Gastroesophageal sphincter (tissue), 4 donors: ENCODE results near the gene HBS1L. TPM values are rescaled to one million over a fixed set of nuclear protein-coding genes. Genes with fewer than 3 reads are reported as not detected.

Source experiments
- ATAC-seq: fragments of 150-250 bp; one replicate; pipeline ENCODE4 v1.9.1; 2016; ENCODE audit warnings: mild to moderate bottlenecking, moderate library complexity
- H3K27ac ChIP-seq, 4 donors: fragments of 200-600 bp; sonication (generic) in 3 of 4; 1 replicate in 3 of 4; 2 replicates in 1 of 4; pipeline ENCODE4 v1.5.1; 2016 to 2019
- H3K27me3 ChIP-seq: fragments of 200-600 bp; sonication (generic); one replicate; pipeline ENCODE4 v1.5.1; 2019
- H3K36me3 ChIP-seq, 2 donors: fragments of 200-600 bp; sonication (generic); one replicate each; pipeline ENCODE4 v1.5.1; 2019; ENCODE audit warnings: control low read depth in 1 of 2
- H3K4me1 ChIP-seq, 3 donors: fragments of 200-600 bp; sonication (generic); 1 replicate in 2 of 3; 2 replicates in 1 of 3; pipeline ENCODE4 v1.5.1; 2016 to 2019; ENCODE audit warnings: control low read depth in 2 of 3
- H3K4me3 ChIP-seq, 2 donors: fragments of 200-600 bp; sonication (generic); one replicate each; pipeline ENCODE4 v1.5.1; 2019; ENCODE audit warnings: mild to moderate bottlenecking in 1 of 2, moderate library complexity in 1 of 2
- H3K9me3 ChIP-seq, 3 donors: fragments of 200-600 bp; sonication (generic); one replicate each; pipeline ENCODE4 v1.5.1; 2017 to 2019; ENCODE audit warnings: control low read depth in 2 of 3
- CTCF ChIP-seq, 4 experiments: fragments of 200-600 bp in 2 of 4; fragments of 450-650 bp in 2 of 4; sonication (generic) in 1 of 4; IDR thresholded peaks; one replicate each; pipeline ENCODE4 v1.5.1; 2017 to 2019; ENCODE audit warnings: antibody characterized with exemption in 4 of 4, mild to moderate bottlenecking in 2 of 4, moderate library complexity in 2 of 4
- EP300 ChIP-seq: sonication (generic); formaldehyde crosslinking; IDR thresholded peaks from one replicate; pipeline ENCODE4 v1.6.1; 2017; ENCODE audit warnings: antibody characterized with exemption, mild to moderate bottlenecking
- POLR2A ChIP-seq, 2 donors: fragments of 450-650 bp; IDR thresholded peaks; one replicate each; pipeline ENCODE4 v1.6.1; 2017; ENCODE audit warnings: antibody characterized with exemption in 2 of 2, mild to moderate bottlenecking in 2 of 2, moderate library complexity in 1 of 2
- POLR2AphosphoS5 ChIP-seq: sonication (generic); formaldehyde crosslinking; IDR thresholded peaks from one replicate; pipeline ENCODE4 v1.6.1; 2017; ENCODE audit warnings: antibody characterized with exemption
- WGBS, 2 donors: methylation state at CpG; one replicate each; pipeline ENCODE4 v1.1.5; 2018; ENCODE audit warnings: low coverage in 1 of 2; 5-methylcytosine and 5-hydroxymethylcytosine counted together
- total RNA-seq, 4 donors: library from RNA; depleted of rRNA; stranded (reverse); fragments of >200 nt; gene quantifications; one replicate each; pipeline ENCODE4 v1.1.0, GENCODE V29; 2016

HBS1L gene
- total RNA-seq, 4 donors from 2014 or later: 56.5 to 159 (median 67.6) TPM

- Histone ChIP-seq H3K4me3 (no peak overlapping the region), H3K36me3 (no peaks in the 10 kb centered on the region), H3K9me3 (no peaks in the 10 kb centered on the region), H3K27ac (no peak overlapping the region), H3K27me3 (no peaks in the 10 kb centered on the region), H3K4me1 (no peaks in the 10 kb centered on the region)
- ATAC-seq: no peak
- 60 to 96% methylated on average over 5 to 6 of the region's 13 CpGs for WGBS, 2 donors
- TF ChIP-seq CTCF (IDR thresholded peaks at IDR 0.05): no peak
- no peak for TF ChIP-seq POLR2A (IDR thresholded peaks at IDR 0.05)
- TF ChIP-seq POLR2AphosphoS5: no peak
- no peak for TF ChIP-seq EP300
Observed at GRCh38 chr6:134951494-134952263, 102.9 kb downstream of the HBS1L start.

- no peak for TF ChIP-seq CTCF (IDR thresholded peaks at IDR 0.05)
- no peak for TF ChIP-seq POLR2A (IDR thresholded peaks at IDR 0.05)
- no peak for TF ChIP-seq POLR2AphosphoS5
- no peak for TF ChIP-seq EP300
- ATAC-seq: no peak
- no peaks in the 10 kb centered on the region for H3K4me1 ChIP-seq
- no peak overlapping the region for H3K4me3 ChIP-seq
- H3K36me3 ChIP-seq: no peaks in the 10 kb centered on the region
- no peak overlapping the region for H3K27ac ChIP-seq
- WGBS, 2 donors: 50% methylated on average over 2 of the region's 2 CpGs; no CpG with 5 or more reads in 1 of the 2 donors
- no peaks in the 10 kb centered on the region for H3K9me3 ChIP-seq
- no peaks in the 10 kb centered on the region for H3K27me3 ChIP-seq
Observed at GRCh38 chr6:134950482-134950881, 104.1 kb downstream of the HBS1L start.

- Histone ChIP-seq H3K27me3 (no peaks in the 10 kb centered on the region), H3K4me3 (no peak within 1 kb of the TSS), H3K9me3 (no peaks in the 10 kb centered on the region), H3K27ac (no peak within 1 kb of the TSS), H3K4me1 (no peaks in the 10 kb centered on the region), H3K36me3 (no peaks in the 10 kb centered on the region)
- TF ChIP-seq EP300 (no peak), POLR2A (IDR thresholded peaks at IDR 0.05) (no peak), CTCF (IDR thresholded peaks at IDR 0.05) (no peak), POLR2AphosphoS5 (no peak)
- 71 to 80% methylated on average over 3 to 4 of the region's 4 CpGs for WGBS, 2 donors
- no peak for ATAC-seq
Observed at GRCh38 chr6:134949927-134950326, 104.7 kb downstream of the HBS1L start, which contains the start of gene ALDH8A1. Gene ALDH8A1, minus strand, starts transcription at chr6:134950101. Its CDS starts 48 bp downstream, at chr6:134950053.

GRCh38 chr6:134948691-134949090 is 105.9 kb downstream of the HBS1L start:
- Histone ChIP-seq H3K4me3 (no peak overlapping the region), H3K27me3 (no peaks in the 10 kb centered on the region), H3K27ac (no peak overlapping the region), H3K36me3 (no peaks in the 10 kb centered on the region), H3K9me3 (no peaks in the 10 kb centered on the region), H3K4me1 (no peaks in the 10 kb centered on the region)
- no peak for ATAC-seq
- TF ChIP-seq POLR2A (IDR thresholded peaks at IDR 0.05): no peak
- no peak for TF ChIP-seq EP300
- no peak for TF ChIP-seq POLR2AphosphoS5
- TF ChIP-seq CTCF (IDR thresholded peaks at IDR 0.05): no peak
- WGBS, 2 donors: 62 to 100% methylated on average over 1 of the region's 1 CpG

GRCh38 chr6:134948142-134948541 is 106.5 kb downstream of the HBS1L start:
- Histone ChIP-seq H3K4me1 (no peaks in the 10 kb centered on the region), H3K36me3 (no peaks in the 10 kb centered on the region), H3K27ac (no peak overlapping the region), H3K27me3 (no peaks in the 10 kb centered on the region), H3K9me3 (no peaks in the 10 kb centered on the region), H3K4me3 (no peak overlapping the region)
- no peak for ATAC-seq
- TF ChIP-seq CTCF (IDR thresholded peaks at IDR 0.05) (no peak), POLR2AphosphoS5 (no peak), POLR2A (IDR thresholded peaks at IDR 0.05) (no peak), EP300 (no peak)
